H9 (cell line): ENCODE data around the gene ELOVL2. TPM values are rescaled to one million over a fixed set of nuclear protein-coding genes. Genes with fewer than 3 reads are reported as not detected.

Source experiments
- DNase-seq: peaks from one replicate; pipeline ENCODE4 v3.0.0-alpha.2; 2017
- H2AFZ ChIP-seq: one replicate; pipeline ENCODE4 v1.6.1; 2013; ENCODE audit warnings: mild to moderate bottlenecking, low read length, control low read depth, moderate library complexity
- H2AK5ac ChIP-seq: 2 replicates; pipeline ENCODE4 v1.6.1; 2013; ENCODE audit warnings: low read length, control low read depth, mixed read lengths; ENCODE audit not compliant: insufficient read length
- H2BK120ac ChIP-seq: one replicate; pipeline ENCODE4 v1.6.1; 2013; ENCODE audit warnings: low read depth, mild to moderate bottlenecking, low read length, control low read depth, inconsistent platforms; ENCODE audit not compliant: poor library complexity, severe bottlenecking
- H2BK12ac ChIP-seq: 2 replicates; pipeline ENCODE4 v1.6.1; 2013; ENCODE audit warnings: low read length, control low read depth, mixed read lengths, low read depth; ENCODE audit not compliant: insufficient read length
- H2BK15ac ChIP-seq: 2 replicates; pipeline ENCODE4 v1.6.1; 2013; ENCODE audit warnings: low read depth, low read length, control low read depth
- H2BK20ac ChIP-seq: one replicate; pipeline ENCODE4 v1.6.1; 2013; ENCODE audit warnings: low read depth, mild to moderate bottlenecking, low read length, control low read depth, inconsistent platforms; ENCODE audit not compliant: poor library complexity, severe bottlenecking
- H2BK5ac ChIP-seq: 2 replicates; pipeline ENCODE4 v1.6.1; 2013; ENCODE audit warnings: low read length, control low read depth, mixed read lengths; ENCODE audit not compliant: insufficient read length
- H3K14ac ChIP-seq: 2 replicates; pipeline ENCODE4 v1.6.1; 2013; ENCODE audit warnings: low read length, control low read depth; ENCODE audit not compliant: insufficient read depth
- H3K18ac ChIP-seq: 2 replicates; pipeline ENCODE4 v1.6.1; 2013; ENCODE audit warnings: low read depth, mild to moderate bottlenecking, mixed read lengths, low read length, control low read depth; ENCODE audit not compliant: insufficient read length
- H3K23ac ChIP-seq: 2 replicates; pipeline ENCODE4 v1.6.1; 2013; ENCODE audit warnings: low read length, control low read depth, mixed read lengths, low read depth; ENCODE audit not compliant: insufficient read length
- H3K23me2 ChIP-seq: 2 replicates; pipeline ENCODE4 v1.6.1; 2013; ENCODE audit warnings: low read depth, mild to moderate bottlenecking, mixed read lengths, low read length, control low read depth; ENCODE audit not compliant: insufficient read length, poor library complexity, severe bottlenecking
- H3K27ac ChIP-seq: 2 replicates; pipeline ENCODE4 v1.5.1; 2013; ENCODE audit warnings: low read length, control low read depth, mixed read lengths, low read depth; ENCODE audit not compliant: insufficient read length
- H3K27me3 ChIP-seq: 2 replicates; pipeline ENCODE4 v1.6.1; 2013; ENCODE audit warnings: low read length, control low read depth, inconsistent platforms; ENCODE audit not compliant: insufficient read depth
- H3K4ac ChIP-seq: 2 replicates; pipeline ENCODE4 v1.6.1; 2013; ENCODE audit warnings: low read depth, mild to moderate bottlenecking, control low read depth, inconsistent platforms, low read length, moderate library complexity
- H3K4me1 ChIP-seq: 2 replicates; pipeline ENCODE4 v1.6.1; 2013; ENCODE audit warnings: low read length, control low read depth, inconsistent platforms; ENCODE audit not compliant: insufficient read depth
- H3K4me2 ChIP-seq: 2 replicates; pipeline ENCODE4 v1.6.1; 2013; ENCODE audit warnings: low read length, control low read depth, mixed read lengths; ENCODE audit not compliant: insufficient read length, insufficient read depth
- H3K56ac ChIP-seq: 2 replicates; pipeline ENCODE4 v1.6.1; 2013; ENCODE audit warnings: low read depth, mild to moderate bottlenecking, mixed read lengths, low read length, control low read depth; ENCODE audit not compliant: insufficient read length
- H3K79me1 ChIP-seq: 2 replicates; pipeline ENCODE4 v1.6.1; 2013; ENCODE audit warnings: low read depth, mild to moderate bottlenecking, moderate library complexity, low read length, control low read depth, inconsistent platforms; ENCODE audit not compliant: insufficient read depth, poor library complexity, severe bottlenecking
- H3K79me2 ChIP-seq: 2 replicates; pipeline ENCODE4 v1.6.1; 2013; ENCODE audit warnings: low read length, control low read depth, inconsistent platforms; ENCODE audit not compliant: insufficient read depth
- H3K9ac ChIP-seq: 2 replicates; pipeline ENCODE4 v1.6.1; 2013; ENCODE audit warnings: low read length, control low read depth, mixed read lengths; ENCODE audit not compliant: insufficient read length; ENCODE audit errors: extremely low read depth
- H3K9me3 ChIP-seq: one replicate; pipeline ENCODE4 v1.6.1; 2013; ENCODE audit warnings: low read depth, low read length, inconsistent platforms; ENCODE audit not compliant: control insufficient read depth
- H3T11ph ChIP-seq: one replicate; pipeline ENCODE4 v1.6.1; 2013; ENCODE audit warnings: mild to moderate bottlenecking, low read length, control low read depth, inconsistent platforms
- H4K20me1 ChIP-seq: one replicate; pipeline ENCODE4 v1.6.1; 2013; ENCODE audit not compliant: control insufficient read depth, insufficient read length, insufficient read depth
- H4K5ac ChIP-seq: 2 replicates; pipeline ENCODE4 v1.6.1; 2013; ENCODE audit warnings: low read depth, mild to moderate bottlenecking, mixed read lengths, low read length, control low read depth; ENCODE audit not compliant: insufficient read length
- H4K8ac ChIP-seq: replicated peaks from 2 replicates; pipeline ENCODE4 v1.6.1; 2013; ENCODE audit warnings: low read length, control low read depth, mixed read lengths, low read depth; ENCODE audit not compliant: insufficient read length
- H4K91ac ChIP-seq: 2 replicates; pipeline ENCODE4 v1.6.1; 2013; ENCODE audit warnings: low read depth, mild to moderate bottlenecking, moderate library complexity, mixed read lengths, low read length, control low read depth; ENCODE audit not compliant: insufficient read length
- H3K27ac Mint-ChIP-seq, 3 experiments: 2 replicates in 2 of 3; 3 replicates in 1 of 3; pipeline ENCODE4 v1.8.0; 2020 to 2021; ENCODE audit warnings: mixed read lengths in 3 of 3, mild to moderate bottlenecking in 1 of 3, moderate library complexity in 1 of 3
- H3K27me3 Mint-ChIP-seq: 2 replicates; pipeline ENCODE4 v1.8.0; 2021; ENCODE audit warnings: low read depth, mild to moderate bottlenecking, moderate library complexity, mixed read lengths
- H3K36me3 Mint-ChIP-seq, 3 experiments: 2 replicates in 2 of 3; 3 replicates in 1 of 3; pipeline ENCODE4 v1.8.0; 2020 to 2021; ENCODE audit warnings: low read depth in 3 of 3, mixed read lengths in 3 of 3; ENCODE audit not compliant: insufficient read depth in 1 of 3
- H3K4me1 Mint-ChIP-seq, 2 experiments: 2 replicates each; pipeline ENCODE4 v1.8.0; 2020; ENCODE audit warnings: mixed read lengths in 2 of 2
- H3K4me3 Mint-ChIP-seq, 2 experiments: 2 replicates in 1 of 2; 3 replicates in 1 of 2; pipeline ENCODE4 v1.8.0; 2020 to 2021; ENCODE audit warnings: mild to moderate bottlenecking in 2 of 2, mixed read lengths in 2 of 2, moderate library complexity in 1 of 2
- H3K9me3 Mint-ChIP-seq, 2 experiments: 2 replicates in 1 of 2; 3 replicates in 1 of 2; pipeline ENCODE4 v1.8.0; 2020; ENCODE audit warnings: mild to moderate bottlenecking in 2 of 2, mixed read lengths in 2 of 2, moderate library complexity in 1 of 2
- WGBS: extraction: QIAGEN DNeasy Blood & Tissue Kit; methylation state at CpG from one replicate; pipeline ENCODE4 v1.1.7; 2013; ENCODE audit warnings: missing lambda C conversion rate, low lambda C conversion rate, mixed read lengths; ENCODE audit not compliant: insufficient read length; ENCODE audit errors: extremely low coverage; 5-methylcytosine and 5-hydroxymethylcytosine counted together
- total RNA-seq: library from RNA; stranded (reverse); gene quantifications from 2 replicates; pipeline ENCODE4 v1.2.1, GENCODE V29; 2021
- TF ChIP-seq, protein P1 (sequence below): fragments of 200-600 bp; sonication (generic); conservative IDR thresholded peaks from 3 replicates; pipeline ENCODE4 v1.8.0; 2021; ENCODE audit warnings: antibody characterized with exemption, mild to moderate bottlenecking

ELOVL2 gene
- total RNA-seq, 1 experiment from 2014 or later = 0.57 TPM

DNA sequence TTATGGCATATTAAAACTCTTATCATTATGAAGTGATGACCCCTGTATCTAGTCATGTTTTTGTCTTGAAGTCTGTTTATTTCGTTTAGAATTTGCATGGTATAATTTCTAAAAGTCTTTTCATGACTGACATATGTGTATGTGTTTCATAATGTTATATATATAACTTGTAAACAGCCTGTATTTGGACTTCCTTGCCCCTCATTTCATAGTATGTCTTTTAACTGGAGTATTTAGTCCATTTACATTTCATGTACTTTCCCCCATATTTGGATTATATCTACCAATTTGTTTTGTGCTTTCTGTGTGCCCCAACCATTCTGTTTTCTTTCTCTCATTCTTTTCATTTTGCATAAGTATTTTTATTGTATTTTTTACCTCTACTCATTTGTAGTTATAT, 98.3 kb downstream of the ELOVL2 start:
- H4K91ac ChIP-seq = no peak overlapping the region
- H3K9ac ChIP-seq = no peak overlapping the region
- no peaks in the 10 kb centered on the region for H3K23me2 ChIP-seq
- H3K27ac ChIP-seq = no peak overlapping the region
- H2BK5ac ChIP-seq = no peak overlapping the region
- no peak overlapping the region for H2BK20ac ChIP-seq
- no peaks in the 10 kb centered on the region for H3K9me3 Mint-ChIP-seq
- H3K4me2 ChIP-seq = no peak overlapping the region
- H4K5ac ChIP-seq = no peak overlapping the region
- no peak overlapping the region for H3T11ph ChIP-seq
- H3K4me1 ChIP-seq = no peaks in the 10 kb centered on the region
- H2BK15ac ChIP-seq = no peak overlapping the region
- H3K27me3 Mint-ChIP-seq = peaks cover 2% of the 10 kb centered on the region; the same call in 1 of the 2 replicates
- no peaks in the 10 kb centered on the region for H4K20me1 ChIP-seq
- no peak overlapping the region for H2AFZ ChIP-seq
- no peak overlapping the region for H3K18ac ChIP-seq
- no peaks in the 10 kb centered on the region for H3K9me3 ChIP-seq
- H3K79me2 ChIP-seq = no peaks in the 10 kb centered on the region
- no peak overlapping the region for H3K14ac ChIP-seq
- H2BK12ac ChIP-seq = no peak overlapping the region
- no peak overlapping the region for H2AK5ac ChIP-seq
- H3K4ac ChIP-seq = no peak overlapping the region
- no peaks in the 10 kb centered on the region for H3K79me1 ChIP-seq
- H3K4me1 Mint-ChIP-seq = no peaks in the 10 kb centered on the region
- no peaks in the 10 kb centered on the region; a peak in 1 of 7 replicates for H3K36me3 Mint-ChIP-seq
- no peak overlapping the region for H3K4me3 Mint-ChIP-seq
- H3K27ac Mint-ChIP-seq = no peak overlapping the region
- H3K27me3 ChIP-seq = no peaks in the 10 kb centered on the region
- no peak overlapping the region for H3K56ac ChIP-seq
- whole genome bisulfite sequencing = no CpG with 5 or more reads among the region's 1 CpG
- TF ChIP-seq, protein P1, sequence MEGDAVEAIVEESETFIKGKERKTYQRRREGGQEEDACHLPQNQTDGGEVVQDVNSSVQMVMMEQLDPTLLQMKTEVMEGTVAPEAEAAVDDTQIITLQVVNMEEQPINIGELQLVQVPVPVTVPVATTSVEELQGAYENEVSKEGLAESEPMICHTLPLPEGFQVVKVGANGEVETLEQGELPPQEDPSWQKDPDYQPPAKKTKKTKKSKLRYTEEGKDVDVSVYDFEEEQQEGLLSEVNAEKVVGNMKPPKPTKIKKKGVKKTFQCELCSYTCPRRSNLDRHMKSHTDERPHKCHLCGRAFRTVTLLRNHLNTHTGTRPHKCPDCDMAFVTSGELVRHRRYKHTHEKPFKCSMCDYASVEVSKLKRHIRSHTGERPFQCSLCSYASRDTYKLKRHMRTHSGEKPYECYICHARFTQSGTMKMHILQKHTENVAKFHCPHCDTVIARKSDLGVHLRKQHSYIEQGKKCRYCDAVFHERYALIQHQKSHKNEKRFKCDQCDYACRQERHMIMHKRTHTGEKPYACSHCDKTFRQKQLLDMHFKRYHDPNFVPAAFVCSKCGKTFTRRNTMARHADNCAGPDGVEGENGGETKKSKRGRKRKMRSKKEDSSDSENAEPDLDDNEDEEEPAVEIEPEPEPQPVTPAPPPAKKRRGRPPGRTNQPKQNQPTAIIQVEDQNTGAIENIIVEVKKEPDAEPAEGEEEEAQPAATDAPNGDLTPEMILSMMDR = no peak
- DNase-seq = no peak
- H2BK120ac ChIP-seq = no peak overlapping the region
- no peak overlapping the region for H3K23ac ChIP-seq
- no peak overlapping the region for H4K8ac ChIP-seq
